Activated CD4-positive, alpha-beta T cell treated with anti-CD3 and anti-CD28 coated beads, Interleukin-2, amount 50 U/mL, for 4 hours (primary cell): ENCODE measurements around the gene ROR2.
"Not testable (repeated sequence)": the region's sequence is repeated elsewhere in the genome, so short reads cannot be mapped to it uniquely, and the experiment has no call there.

Source experiments
- DNase-seq, 2 experiments: peaks; one replicate each; pipeline ENCODE4 v3.0.0-alpha.2; 2020

Gene ROR2

GRCh38 chr9:91949946-91950664 lies at the start of gene ROR2:
Gene ROR2, minus strand, starts transcription at chr9:91950228.
- peak in 1 of 2 experiments; percentile 4 for DNase-seq

DNA sequence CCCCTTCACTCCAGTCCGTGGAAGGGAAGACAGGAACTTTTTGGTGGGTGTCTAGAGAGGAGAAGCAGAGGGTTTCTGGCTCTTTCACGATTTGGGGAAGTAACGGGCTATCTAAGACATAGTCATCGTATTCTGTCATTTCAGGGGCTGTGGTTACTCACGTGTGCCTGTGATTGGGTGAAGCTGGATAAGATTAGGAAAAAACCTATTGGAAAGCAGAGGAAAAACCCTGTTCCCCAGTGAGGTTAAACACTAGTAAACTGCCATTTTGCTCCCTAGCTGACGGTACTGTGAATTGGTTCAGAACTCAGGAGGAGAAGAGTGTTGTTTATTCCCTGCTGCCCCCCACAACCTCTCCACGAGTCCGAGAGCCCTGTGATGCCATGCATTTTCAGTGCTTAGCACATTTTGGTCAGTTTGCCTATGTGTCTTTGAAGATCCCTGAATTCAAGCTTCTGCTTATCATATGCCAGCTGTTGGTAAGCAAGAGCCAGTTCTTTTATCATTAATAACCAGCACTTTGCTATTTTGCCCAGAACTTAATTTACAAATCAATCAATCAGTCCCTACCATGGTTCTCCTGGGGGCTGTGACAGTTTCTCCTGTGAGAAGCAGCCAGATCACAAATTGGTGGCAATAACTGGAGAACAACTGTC lies 45.1 kb upstream of the ROR2 start:
- DNase-seq = no peak

DNA sequence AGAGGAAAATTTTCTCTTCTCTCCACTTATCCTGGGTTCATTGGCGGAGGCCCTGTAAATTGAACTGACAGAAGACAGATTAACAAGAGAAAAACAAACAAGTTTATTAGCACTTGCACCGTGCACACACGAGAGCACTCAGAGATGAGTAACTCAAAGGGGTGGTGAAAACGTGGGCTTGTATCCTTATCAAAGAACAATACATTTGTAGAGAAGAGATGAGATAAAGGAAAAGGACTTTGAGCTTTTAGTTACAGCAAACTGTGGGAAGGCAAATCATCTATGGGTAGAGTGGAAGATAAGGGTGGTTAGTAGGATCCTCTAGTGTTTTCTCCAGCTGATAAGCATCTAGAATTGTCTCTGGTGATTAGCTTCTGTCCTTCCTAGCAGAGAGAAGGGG lies 44.4 kb upstream of the ROR2 start:
- DNase-seq = no peak

DNA sequence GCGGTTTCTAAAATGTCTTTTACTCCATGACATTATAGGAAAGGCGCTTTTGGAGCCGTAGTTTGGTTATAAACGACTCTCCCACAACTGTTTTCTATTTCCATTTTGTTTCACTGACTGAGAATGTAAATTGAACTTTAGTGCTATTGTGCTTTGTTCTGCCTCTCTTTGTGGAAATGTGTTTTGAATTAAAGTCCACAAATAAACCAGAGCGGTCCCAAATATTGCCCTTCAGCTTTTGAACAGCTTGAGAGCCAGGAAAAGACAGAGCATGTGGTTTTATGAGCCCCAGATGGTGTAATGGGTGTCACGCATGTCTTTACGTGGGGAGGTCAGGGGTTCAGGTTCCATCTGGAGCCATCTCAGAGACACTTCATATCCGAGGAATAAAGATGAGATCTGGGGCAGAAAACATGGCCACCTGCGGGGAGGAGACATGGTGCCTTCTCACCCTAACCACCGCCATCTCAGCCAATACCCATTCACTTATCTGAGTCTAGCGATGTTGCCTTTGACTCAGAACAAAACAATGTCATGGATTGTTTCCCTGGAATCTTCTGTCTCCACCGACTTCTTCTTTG lies 42.5 kb upstream of the ROR2 start:
- no peak for DNase-seq

GRCh38 chr9:91991721-91992341 lies 41.8 kb upstream of the ROR2 start:
- DNase-seq = no peak

DNA sequence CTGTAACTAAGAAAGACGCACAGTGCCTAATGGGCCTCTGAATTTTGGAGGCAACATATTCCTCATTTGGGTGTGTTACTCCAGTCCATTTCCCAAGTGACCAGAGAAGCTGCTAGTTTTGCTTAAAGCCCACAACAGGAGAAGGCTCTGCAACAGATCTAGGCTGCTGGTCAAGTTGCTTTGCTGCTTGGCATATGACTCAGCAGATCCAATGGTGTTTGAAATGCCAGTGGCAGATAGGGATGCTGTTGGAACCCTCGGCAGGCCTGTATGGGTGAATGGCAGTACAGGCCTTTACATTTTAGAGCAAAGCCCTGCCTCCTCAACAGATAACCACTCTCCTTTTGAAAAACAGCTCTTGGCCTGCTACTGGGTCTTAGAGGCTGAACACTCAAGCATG lies 36.2 kb upstream of the ROR2 start:
- DNase-seq = no peak

GRCh38 chr9:91985692-91986091 lies 35.7 kb upstream of the ROR2 start:
- DNase-seq = no peak

- DNase-seq = no peak
These were observed 28.8 kb upstream of the ROR2 start for GRCh38 chr9:91978740-91979414.

- not testable (repeated sequence) for DNase-seq
These were observed 25.2 kb upstream of the ROR2 start for GRCh38 chr9:91975254-91975653.

DNA sequence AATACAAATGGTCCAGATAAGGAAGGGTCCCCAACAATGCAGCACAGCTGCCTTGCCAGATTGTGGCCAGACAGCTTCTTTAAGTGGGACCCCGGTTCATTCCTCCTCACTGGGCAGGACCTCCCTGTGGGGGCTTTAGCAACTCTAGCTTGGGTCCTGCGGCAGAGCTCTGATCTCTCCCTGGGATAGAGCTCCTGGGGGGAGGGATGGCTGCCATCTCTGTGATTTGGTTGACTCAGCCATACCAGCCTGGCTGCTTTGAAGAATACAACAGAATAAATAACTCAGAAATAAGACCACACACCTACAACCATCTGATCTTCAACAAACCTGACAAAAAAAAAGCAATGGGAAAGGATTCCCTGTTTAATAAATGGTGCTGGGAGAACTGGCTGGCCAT lies 22.7 kb upstream of the ROR2 start:
- DNase-seq = no peak

DNA sequence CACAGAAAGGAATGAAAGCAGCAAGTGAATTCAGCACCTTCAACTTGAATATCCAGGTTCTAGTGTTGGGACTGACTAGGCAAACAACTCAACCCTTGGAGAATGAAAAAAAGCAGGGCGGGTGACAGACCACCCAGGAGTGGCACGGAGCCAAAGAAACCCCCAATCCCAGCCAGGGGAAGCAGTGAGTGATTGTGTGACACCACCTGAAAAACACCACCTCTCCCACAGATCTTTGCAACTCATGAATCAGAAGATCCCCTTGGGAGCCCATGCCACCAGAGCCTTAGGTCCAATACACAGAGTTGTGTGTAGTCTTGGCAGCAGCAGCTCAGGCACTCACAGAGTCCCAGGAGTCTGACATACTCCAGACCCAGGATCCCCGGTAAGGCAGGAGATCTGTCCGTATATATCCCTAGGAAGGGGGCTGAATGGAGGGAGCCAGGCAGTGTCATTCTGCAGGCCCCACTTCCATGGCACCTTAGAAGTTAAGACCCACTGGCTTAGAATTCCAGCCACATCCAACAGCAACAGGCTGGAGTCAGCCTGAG lies 22.1 kb upstream of the ROR2 start:
- DNase-seq = no peak

GRCh38 chr9:91967259-91967658 lies 17.2 kb upstream of the ROR2 start:
- DNase-seq = no peak

DNA sequence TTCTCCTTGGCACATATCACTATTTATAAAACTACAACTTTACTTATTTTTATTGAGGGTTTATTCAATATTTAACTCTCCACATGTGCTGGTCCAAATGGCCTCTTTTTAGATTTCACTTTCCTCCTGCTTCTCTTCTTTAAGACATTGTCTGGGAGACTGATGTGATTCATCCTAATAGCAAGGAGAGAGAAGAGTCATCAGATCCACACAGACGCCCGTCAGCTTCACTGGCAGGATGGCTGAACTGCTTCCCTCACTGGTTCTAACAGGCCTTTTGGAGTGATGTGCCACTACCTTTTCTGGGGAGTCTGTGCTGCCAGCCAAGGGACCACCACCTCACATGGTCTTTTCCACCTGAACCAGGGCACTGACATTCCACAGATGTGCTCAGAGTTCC lies 16.5 kb upstream of the ROR2 start:
- DNase-seq = no peak

DNA sequence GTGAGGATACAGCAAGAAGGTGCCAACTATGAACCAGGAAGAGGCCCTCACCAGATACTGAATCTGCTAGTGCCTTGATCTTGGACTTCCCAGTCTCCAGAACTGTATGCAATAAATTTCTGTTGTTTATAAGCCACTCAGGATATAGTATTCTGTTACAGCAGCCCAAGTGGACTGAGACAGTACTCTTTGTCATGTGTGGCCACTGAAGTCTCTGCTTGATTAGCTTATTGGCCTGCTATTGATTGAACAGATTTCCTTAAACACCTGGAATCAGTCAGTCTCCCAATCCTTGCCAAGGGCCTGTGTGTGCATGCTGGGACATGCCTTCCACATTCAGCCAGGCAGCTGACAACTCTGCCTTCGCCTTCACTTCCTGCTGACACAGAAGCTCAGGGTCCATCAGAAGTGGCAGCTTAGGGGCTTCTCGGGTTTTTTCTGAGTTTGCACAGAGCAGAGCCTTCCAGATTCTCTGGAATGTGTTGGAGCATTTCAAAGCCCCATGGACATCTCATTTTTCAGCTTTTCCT lies 13.7 kb upstream of the ROR2 start:
- DNase-seq = no peak

GRCh38 chr9:91960367-91960766 lies 10.3 kb upstream of the ROR2 start:
- no peak for DNase-seq

- no peak for DNase-seq
These were observed 8.1 kb upstream of the ROR2 start for GRCh38 chr9:91958174-91958573.

DNA sequence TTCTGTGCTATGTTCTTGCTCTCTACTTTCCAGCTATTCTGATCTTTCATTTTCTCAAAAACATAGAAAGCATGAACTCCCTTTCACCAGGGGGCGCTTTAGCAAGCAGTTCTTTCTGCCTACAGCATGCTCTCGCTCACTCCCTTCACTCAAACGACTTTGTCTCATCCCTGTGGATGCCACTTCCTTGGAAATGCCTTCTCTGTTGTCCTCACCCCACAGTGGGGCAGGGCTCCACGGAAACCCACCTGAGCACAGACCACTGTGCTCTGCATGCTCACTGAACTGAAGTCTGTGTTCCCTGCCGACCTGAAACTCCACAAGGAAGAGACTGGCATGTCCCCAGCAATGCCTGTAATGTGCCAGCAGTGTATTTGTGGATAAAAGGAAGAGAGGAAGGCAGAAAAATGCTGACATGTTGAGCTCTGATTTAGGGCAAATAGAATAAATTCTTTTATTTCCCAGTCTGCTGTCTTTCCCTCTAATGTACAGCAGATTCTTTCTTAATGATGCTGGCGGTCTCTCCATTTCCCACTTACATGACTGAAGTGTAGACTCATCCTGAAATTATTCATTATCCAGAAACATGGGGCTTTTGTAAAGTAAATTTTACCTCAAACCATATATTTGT lies 4.9 kb upstream of the ROR2 start:
- DNase-seq = no peak

- DNase-seq = no peak
These were observed 3.7 kb upstream of the ROR2 start for GRCh38 chr9:91953718-91954117.

DNA sequence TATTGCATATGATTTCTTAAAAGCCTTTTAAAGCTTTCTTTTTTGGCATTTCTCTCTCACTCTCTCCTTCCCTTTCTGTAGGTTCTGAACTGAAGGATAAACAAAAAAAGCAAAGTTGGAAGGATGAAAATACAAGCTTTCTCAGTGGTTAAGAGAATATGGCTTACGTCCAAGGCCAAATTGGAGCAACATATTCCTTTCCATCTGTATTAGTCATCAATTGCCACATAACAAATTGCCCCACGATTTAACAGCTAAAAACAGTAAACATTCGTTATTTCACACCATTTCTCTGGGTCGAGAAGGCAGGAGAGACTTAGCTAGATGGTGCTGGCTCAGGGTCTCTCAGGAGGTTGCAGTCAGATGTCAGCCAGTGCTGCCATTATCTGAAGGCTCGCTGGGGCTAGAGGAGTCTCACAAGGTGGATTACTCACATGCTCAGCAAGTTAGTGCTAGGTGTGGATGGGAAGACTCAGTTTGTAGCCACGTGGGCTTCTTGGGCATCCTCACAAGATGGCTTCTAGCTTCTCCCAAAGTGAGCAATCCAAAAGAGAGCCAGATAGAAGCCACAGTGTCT lies 2.0 kb upstream of the ROR2 start:
- DNase-seq = no peak

GRCh38 chr9:91949392-91949945 lies 559 bp downstream of the ROR2 start:
- no peak for DNase-seq

DNA sequence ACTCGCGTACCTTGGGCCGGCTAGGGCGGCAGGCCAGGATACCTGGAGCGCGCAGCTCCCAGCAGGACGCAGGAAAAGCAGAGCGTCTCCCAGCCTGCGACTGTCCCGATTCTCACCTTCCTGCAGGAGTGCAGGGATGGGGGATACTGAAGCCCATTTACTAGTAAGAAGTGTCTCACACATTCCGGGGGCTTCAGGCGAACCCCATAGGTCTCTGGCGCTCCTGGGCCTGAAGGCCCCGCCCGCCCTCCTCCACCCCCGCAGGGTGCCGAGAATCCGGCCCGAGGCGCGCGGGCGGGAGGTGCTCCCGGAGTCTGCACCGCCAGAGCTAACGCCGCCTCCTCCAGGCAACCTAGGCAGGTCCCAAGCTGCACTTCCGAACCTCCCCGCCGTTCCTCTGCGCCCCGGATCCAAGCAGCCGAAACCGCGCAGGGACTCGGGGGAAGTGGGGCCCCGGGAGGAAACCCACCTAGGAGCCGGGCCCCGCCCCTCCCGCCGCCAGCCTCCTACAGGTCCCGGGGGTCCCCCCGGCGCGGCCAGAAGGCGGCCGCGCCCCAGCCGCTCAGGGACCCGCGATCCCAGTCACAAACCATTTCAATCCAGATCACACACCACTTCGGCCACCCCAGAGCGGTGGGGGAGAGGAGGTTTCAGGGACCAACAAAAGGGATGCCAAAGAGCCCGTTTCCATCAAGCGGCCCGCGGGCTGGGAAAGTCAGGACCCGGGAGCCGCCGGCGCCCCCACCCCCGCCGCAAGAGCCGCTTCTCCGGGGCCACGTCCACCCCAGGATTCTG lies 1.2 kb downstream of the ROR2 start:
- DNase-seq = no peak
